SH-SY5Y (cell line): ENCODE data around the gene OXNAD1.

Source experiments
- GATA2 ChIP-seq: IDR thresholded peaks from 2 replicates; pipeline ENCODE4 v1.6.1; 2011; ENCODE audit warnings: mild to moderate bottlenecking, low read depth, low read length
- GATA3 ChIP-seq: IDR thresholded peaks from 2 replicates; pipeline ENCODE4 v1.6.1; 2011; ENCODE audit warnings: low read depth, mild to moderate bottlenecking, low read length, moderate library complexity

Gene OXNAD1

GRCh38 chr3:16302082-16302631 lies 37.1 kb downstream of the OXNAD1 start:
- TF ChIP-seq GATA2 = no peak
- no peak for TF ChIP-seq GATA3

DNA sequence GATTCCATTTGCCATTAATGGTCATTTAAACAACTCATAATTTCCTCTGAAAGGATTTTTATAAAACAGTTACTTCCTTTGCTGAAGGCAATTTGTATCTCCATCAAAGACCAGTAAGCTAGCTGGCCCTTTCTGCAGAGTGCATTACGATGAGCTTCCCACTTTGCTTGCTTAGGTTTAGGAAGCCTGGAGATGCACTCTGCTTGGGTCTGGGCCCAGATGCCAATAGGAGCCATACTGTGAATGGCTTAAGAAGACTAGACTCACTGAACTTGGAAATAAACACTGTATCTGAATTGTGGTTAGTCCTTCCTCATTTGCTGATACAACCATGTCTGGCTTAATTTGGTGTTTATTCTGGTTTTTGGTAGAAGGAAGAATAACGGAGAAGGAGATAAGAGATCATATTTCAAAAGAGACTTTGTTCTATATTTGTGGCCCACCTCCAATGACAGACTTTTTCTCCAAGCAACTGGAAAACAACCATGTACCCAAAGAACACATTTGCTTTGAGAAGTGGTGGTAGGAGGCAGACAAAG lies 38.1 kb downstream of the OXNAD1 start:
- no peak for TF ChIP-seq GATA3
- TF ChIP-seq GATA2 = no peak

GRCh38 chr3:16304061-16305010 lies 39.3 kb downstream of the OXNAD1 start:
- TF ChIP-seq GATA2 = no peak
- TF ChIP-seq GATA3 = no peak

DNA sequence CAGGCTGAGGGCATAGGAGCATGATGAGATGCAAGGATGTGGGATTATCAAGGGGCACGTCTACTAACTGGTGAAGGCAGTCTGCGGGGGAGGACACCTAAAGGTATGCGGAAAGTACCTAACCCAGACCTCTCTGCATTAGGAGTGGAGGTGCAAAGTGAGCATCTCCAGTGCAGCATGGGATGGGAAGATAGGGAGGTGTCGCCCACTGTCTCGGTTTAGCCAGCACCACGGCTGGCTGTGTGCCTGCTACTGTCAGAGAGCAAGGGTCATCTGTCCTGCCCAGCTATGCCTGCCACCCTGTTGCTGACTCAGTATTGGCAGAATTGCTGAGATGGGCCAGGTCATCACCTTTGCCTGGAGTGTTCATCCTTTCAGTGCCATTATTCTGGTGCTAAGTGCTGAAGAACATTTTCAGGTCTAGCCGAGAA lies 40.1 kb downstream of the OXNAD1 start:
- TF ChIP-seq GATA2 (no peak), GATA3 (no peak)

DNA sequence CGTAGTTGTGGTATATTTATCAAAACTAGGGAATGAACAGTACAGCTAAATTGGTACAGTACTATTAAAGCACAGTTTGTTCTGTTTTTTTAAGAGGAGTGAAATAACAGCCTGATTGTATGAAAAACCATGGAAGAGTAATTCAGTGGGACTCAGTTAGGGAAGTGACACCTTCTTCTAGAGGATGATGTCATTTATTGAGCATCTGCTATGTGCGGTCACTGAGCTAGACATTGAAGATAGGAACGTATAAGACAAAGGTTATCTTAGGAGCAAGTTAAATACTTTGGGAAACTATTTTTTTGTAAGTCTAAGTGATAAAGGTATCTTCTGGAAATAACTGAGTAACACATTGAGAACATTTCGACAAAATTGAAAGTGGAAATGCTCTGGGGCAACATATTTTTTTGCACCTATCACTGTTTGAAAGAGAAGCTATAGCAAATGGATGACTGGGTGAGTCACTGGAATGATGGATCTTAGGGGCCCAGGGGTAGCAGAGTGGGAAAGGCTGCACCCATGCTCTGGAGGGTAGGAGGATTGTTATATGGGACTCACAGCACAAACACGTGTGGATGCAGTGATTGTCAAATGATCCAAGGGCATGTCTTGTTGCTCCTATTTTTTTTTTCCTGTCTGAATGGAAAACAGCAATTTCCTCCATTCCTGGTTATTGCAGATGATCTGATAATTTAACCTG lies 43.0 kb downstream of the OXNAD1 start:
- TF ChIP-seq GATA3 = no peak
- no peak for TF ChIP-seq GATA2

DNA sequence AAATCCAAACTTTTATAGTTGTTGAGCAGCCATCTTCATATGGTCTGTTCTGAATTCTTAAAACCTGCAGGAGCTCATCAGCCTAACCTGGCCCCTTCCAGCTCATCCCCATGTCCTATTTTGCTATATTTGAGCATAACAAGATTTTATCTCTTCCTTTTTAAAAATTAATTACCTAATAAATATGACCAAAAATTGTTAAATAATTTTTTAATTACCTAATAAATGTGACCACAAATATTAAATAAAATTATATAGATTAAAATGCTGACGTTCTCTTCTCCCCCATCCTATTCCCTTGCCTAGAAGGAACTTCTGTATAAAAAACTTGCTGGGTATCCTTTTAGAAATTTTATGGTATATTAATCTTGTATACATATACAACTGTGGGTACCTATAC lies 43.7 kb downstream of the OXNAD1 start:
- TF ChIP-seq GATA2 (no peak), GATA3 (no peak)

DNA sequence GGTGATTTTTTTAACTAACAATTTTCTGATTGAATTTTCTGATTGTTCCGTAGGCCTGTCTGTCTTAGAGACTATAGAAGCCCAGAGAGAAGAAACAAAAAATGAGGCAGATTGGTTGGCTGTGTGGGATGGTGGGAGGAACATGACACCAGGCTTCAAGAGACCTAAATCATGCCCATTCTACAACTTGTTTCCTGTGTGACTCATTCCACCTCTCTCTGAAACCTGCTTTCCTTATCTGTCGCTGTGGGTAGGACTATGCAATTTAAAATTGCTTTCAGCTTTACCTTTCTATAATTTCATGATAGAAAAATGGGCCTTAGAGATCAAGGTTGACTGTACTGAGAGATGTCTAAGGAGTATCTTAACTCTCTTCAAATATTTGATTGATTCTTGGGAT lies 44.5 kb downstream of the OXNAD1 start:
- no peak for TF ChIP-seq GATA2
- no peak for TF ChIP-seq GATA3

DNA sequence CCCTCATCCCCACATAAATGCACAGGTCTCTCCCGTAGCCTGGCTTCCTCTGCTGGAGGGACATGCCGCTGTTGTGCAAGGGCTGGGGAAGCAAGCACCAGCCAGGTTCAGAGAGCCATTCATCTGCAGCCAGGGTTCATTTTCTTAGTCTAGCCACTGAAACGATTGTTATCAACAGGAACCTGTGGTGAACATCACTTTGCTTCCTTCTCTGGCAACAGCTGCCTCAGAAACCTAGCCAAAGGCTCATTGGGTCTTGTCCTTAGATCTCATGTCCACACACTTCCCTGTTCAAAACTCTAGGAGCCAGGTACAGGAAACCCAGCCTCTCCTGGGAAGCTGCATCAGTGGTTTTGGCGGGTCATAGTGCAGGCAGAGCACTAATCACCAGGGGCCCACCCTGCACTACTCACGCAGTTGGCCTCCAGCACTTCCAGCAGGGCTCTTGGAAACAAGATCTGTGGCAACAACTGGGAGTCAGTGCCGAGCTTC lies 47.0 kb downstream of the OXNAD1 start:
- TF ChIP-seq GATA3 = no peak
- no peak for TF ChIP-seq GATA2

DNA sequence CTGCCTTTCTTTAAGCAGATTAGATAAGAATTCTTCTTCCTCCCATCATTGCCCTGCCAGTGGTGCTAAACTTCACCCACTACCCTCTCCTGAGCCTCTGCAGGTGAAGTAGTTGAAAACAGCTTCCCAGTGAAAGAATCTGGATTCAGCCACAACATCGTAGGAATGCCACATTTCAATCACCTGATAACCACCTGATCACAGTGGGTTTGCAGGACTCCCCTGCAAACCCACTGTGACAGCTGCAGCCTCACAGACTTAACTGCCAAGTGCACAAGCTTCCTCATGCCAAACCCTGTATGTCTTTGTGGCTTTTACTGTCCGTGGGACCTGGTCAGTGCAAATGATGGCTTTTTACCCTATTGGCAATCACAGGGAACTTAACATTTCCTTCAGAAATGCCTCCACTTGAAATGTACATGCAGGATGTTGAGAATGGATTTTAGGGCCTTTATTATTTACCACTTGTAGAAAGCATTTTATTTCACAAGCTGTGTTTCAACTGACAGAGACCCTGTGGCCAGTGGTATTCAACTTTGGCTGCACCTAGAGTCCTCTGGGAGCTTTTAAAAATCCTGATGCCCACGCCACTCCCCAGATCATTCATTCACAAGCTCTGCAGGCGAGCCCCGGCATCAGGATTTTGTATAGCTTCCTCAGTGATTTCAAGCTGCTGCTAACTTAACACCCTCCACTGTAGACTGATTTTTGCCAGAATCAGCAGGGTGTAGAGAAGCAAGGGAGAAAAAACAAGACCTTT lies 49.1 kb downstream of the OXNAD1 start:
- TF ChIP-seq GATA3 = no peak
- no peak for TF ChIP-seq GATA2

DNA sequence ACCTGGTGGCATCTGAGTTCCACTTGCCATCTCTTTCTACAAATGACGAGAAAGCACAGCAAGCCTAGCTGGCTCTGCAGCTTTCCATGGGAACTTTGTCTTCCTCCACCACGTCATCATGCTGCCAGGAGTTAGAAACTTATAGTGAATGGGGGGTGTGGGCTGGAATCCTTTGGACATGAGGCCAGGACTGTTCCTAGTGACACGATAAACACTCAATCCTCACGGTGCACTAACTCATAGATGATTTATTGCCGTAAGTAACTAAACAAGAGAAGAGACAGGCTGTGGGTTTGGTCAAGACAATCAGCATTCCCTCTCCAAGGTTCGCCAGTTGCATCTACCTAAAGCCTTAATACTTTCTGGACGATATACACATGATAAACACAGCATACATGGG lies 50.6 kb downstream of the OXNAD1 start:
- no peak for TF ChIP-seq GATA3
- no peak for TF ChIP-seq GATA2

- TF ChIP-seq GATA3 (no peak), GATA2 (no peak)
Measured at GRCh38 chr3:16316396-16316795, 51.4 kb downstream of the OXNAD1 start.

DNA sequence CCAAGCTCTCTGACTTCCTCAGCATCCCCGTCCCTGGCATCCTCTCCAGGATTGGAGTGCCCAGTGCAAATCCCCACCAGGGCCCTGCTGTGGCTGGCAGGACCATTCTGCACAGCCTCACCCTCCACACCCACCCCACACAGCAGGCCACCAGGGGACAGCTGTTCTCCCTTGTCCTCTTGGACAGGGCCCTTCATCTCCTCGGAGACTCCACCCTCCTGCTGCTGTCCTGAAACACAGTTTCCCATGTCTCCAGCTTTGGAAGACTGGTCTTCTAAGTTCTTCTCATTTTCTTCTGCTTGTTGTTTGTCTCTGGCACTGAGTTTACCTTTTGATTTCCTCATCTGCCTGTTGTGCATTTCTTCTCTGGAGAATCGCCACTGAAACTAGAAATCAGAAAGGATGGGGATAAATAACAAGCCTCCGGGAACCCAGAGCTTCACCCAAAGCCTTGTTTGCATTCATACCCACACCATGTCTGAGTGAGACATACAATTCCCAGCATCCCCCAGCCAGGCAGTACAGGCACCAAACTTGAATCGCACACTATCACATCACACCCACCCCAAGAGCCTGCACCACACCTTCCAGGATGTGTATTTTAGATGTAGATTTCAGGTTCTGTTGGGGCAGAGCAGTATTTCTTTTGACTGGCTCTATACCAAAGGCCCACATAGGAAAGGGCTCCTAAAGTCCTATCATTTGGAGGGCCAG lies 52.0 kb downstream of the OXNAD1 start:
- no peak for TF ChIP-seq GATA3
- no peak for TF ChIP-seq GATA2

DNA sequence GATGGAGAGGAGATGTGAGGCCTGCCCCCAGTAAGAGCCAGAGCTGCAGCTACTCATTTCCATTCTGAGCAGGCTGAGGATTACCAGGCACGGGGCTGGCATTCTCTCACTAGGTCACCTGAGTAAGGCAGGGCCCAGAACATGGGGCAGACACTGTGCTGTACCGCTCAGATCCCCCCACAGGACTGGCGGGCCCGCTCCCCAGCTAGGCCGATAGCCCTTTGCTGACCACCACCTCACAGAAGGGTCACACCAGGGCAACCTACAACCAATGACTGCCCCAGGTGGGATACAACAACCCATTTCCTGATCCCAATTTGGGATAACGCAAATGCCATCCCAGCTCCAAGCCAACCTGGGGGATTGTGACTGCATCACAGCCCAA lies 52.5 kb downstream of the OXNAD1 start:
- TF ChIP-seq GATA3 (no peak), GATA2 (no peak)

- TF ChIP-seq GATA2 = no peak
- no peak for TF ChIP-seq GATA3
Measured at GRCh38 chr3:16318176-16318575, 53.2 kb downstream of the OXNAD1 start.
